Measurements from ENCODE around the gene SNRNP48. TPM values are rescaled to one million over a fixed set of nuclear protein-coding genes. Genes with fewer than 3 reads are reported as not detected.

Gene SNRNP48
- total RNA-seq, 1 experiment from 2014 or later, result 16.1 TPM

DNA sequence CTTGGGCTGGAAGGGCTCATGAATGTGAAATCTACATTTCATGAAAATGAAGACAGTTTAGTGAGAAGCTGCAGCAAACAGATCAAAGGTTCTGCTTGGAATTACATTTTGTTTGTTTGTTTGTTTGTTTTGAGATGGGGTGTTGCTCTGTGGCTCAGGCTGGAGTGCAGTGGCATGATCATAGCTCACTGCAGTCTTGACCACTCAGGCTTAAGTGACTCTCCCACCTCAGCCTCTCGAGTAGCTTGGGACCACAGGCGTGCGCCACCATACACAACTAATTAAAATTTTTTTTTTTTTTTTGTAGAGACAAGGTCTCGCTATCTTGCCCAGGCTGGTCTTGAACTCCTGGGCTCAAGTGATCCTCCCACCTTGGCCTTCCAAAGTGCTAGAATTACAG is 42.7 kb upstream of the SNRNP48 start:
- no peaks in the 10 kb centered on the region for H3K27me3 Mint-ChIP-seq (ENCODE audit: unreplicated experiment)
- intact Hi-C loops (cut with micrococcal nuclease; ENCODE audit: unreplicated experiment), result loop anchor here (5.0 kb wide), 1 partner anchor 45 kb away; the partner anchor contains the start of gene SNRNP48
- no peak for DNase-seq
- CTCF ChIA-PET, result no interaction called here
- peaks cover 22% of the 10 kb centered on the region for H3K36me3 Mint-ChIP-seq (ENCODE audit: insufficient read depth, unreplicated experiment)
- H3K27ac Mint-ChIP-seq (ENCODE audit: unreplicated experiment), result no peak overlapping the region
- TF ChIP-seq, protein P1, sequence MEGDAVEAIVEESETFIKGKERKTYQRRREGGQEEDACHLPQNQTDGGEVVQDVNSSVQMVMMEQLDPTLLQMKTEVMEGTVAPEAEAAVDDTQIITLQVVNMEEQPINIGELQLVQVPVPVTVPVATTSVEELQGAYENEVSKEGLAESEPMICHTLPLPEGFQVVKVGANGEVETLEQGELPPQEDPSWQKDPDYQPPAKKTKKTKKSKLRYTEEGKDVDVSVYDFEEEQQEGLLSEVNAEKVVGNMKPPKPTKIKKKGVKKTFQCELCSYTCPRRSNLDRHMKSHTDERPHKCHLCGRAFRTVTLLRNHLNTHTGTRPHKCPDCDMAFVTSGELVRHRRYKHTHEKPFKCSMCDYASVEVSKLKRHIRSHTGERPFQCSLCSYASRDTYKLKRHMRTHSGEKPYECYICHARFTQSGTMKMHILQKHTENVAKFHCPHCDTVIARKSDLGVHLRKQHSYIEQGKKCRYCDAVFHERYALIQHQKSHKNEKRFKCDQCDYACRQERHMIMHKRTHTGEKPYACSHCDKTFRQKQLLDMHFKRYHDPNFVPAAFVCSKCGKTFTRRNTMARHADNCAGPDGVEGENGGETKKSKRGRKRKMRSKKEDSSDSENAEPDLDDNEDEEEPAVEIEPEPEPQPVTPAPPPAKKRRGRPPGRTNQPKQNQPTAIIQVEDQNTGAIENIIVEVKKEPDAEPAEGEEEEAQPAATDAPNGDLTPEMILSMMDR (IDR thresholded peaks at IDR 0.05; ENCODE audit: unreplicated experiment), result no peak
- no peaks in the 10 kb centered on the region for H3K9me3 Mint-ChIP-seq (ENCODE audit: low read depth, unreplicated experiment)
- no peak overlapping the region for H3K4me3 Mint-ChIP-seq (ENCODE audit: low read depth, unreplicated experiment)
- BruUV-seq (replicated peaks), result no TSS peak
- H3K4me1 Mint-ChIP-seq (ENCODE audit: low read depth, unreplicated experiment), result peaks cover 36% of the 10 kb centered on the region

DNA sequence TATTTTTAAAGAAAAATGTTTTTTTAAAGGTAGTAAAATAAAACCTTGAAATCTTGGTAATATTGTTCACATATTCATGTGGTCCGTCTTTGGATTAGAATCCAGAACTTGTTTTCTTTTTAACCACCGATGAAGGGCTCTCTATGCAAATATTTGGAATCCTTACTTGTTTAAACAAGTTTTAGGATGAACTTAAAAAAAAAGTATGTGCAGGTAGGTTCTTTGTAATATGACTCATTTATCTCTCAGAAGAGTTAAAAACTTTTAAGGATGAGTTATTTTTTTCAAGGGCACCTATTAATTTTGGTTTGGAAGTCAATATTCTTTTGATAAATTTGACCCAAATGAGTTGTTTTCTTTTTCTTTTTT is 39.6 kb upstream of the SNRNP48 start:
- intact Hi-C loops (cut with micrococcal nuclease; ENCODE audit: unreplicated experiment), result no loop called here
- CTCF ChIA-PET, result no interaction called here
- Mint-ChIP-seq H3K4me3 (ENCODE audit: low read depth, unreplicated experiment) (no peak overlapping the region), H3K4me1 (ENCODE audit: low read depth, unreplicated experiment) (peaks cover 19% of the 10 kb centered on the region), H3K9me3 (ENCODE audit: low read depth, unreplicated experiment) (no peaks in the 10 kb centered on the region), H3K27ac (ENCODE audit: unreplicated experiment) (no peak overlapping the region), H3K36me3 (ENCODE audit: insufficient read depth, unreplicated experiment) (peaks cover 4% of the 10 kb centered on the region), H3K27me3 (ENCODE audit: unreplicated experiment) (no peaks in the 10 kb centered on the region)
- TF ChIP-seq, protein P1 (IDR thresholded peaks at IDR 0.05; ENCODE audit: unreplicated experiment), result no peak
- no TSS peak for BruUV-seq (replicated peaks)
- DNase-seq, result no peak

DNA sequence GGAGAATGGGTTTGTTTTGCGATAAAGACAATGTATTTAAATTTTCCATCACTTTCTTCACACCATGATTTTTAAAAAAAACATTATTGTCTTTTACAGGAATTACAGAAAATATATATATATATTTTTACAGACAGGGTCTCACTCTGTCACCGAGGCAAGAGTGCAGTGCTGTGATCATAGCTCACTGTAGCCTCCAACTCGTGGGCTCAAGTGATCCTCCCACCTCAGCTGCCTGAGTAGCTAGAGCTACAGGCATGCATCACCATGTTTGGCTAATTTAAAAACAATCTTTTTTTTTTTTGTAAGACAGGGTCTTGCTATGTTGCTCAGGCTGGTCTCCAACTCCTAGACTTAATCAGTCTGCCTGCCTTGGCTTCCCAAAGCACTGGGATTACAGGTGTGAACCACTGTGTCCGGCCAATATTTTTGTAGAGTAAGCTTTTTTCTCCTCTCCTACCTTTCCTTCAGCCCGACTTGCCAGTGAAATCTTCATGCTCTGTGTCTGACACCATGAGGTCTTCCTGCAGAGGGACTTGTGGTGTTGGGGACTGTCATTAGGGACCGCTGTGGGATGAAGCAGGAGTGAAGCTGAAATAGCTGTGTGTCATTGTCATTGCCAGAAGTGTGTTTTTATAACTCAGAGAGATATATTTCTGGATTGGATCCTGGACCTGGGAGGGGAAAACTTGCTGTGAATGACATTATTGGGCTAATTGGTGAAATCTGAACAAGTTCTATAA is 35.3 kb upstream of the SNRNP48 start:
- BruUV-seq (replicated peaks), result no TSS peak
- no peak overlapping the region for H3K27ac Mint-ChIP-seq (ENCODE audit: unreplicated experiment)
- H3K36me3 Mint-ChIP-seq (ENCODE audit: insufficient read depth, unreplicated experiment), result peaks cover 4% of the 10 kb centered on the region
- TF ChIP-seq, protein P1 (IDR thresholded peaks at IDR 0.05; ENCODE audit: unreplicated experiment), result no peak
- CTCF ChIA-PET, result no interaction called here
- H3K9me3 Mint-ChIP-seq (ENCODE audit: low read depth, unreplicated experiment), result no peaks in the 10 kb centered on the region
- no peaks in the 10 kb centered on the region for H3K27me3 Mint-ChIP-seq (ENCODE audit: unreplicated experiment)
- intact Hi-C loops (cut with micrococcal nuclease; ENCODE audit: unreplicated experiment), result no loop called here
- H3K4me3 Mint-ChIP-seq (ENCODE audit: low read depth, unreplicated experiment), result no peak overlapping the region
- no peaks in the 10 kb centered on the region for H3K4me1 Mint-ChIP-seq (ENCODE audit: low read depth, unreplicated experiment)
- no peak for DNase-seq

DNA sequence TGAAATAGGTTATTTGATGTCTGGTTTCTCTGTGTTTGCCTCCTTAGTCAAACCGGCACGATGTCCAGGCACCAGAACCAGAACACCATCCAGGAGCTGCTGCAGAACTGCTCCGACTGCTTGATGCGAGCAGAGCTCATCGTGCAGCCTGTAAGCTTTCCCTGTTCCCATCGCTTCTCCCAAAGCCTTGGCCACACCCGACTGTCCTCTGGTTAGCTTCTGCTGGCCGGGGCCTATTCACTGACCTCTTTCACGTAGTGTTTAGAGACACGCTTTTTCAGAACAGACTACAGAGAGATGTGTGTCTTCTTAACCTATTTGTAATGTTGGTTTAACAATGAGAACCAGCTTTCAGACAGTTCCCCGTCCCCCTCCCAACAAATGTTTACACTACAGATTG is 34.3 kb upstream of the SNRNP48 start:
- Mint-ChIP-seq H3K27ac (ENCODE audit: unreplicated experiment) (no peak overlapping the region), H3K4me3 (ENCODE audit: low read depth, unreplicated experiment) (no peak overlapping the region), H3K9me3 (ENCODE audit: low read depth, unreplicated experiment) (no peaks in the 10 kb centered on the region), H3K36me3 (ENCODE audit: insufficient read depth, unreplicated experiment) (peaks cover 7% of the 10 kb centered on the region), H3K4me1 (ENCODE audit: low read depth, unreplicated experiment) (no peaks in the 10 kb centered on the region), H3K27me3 (ENCODE audit: unreplicated experiment) (no peaks in the 10 kb centered on the region)
- CTCF ChIA-PET, result interaction anchor here (0.6 kb wide), 1 partner anchor 131 kb away, joined by 4 read pairs; no protein-coding TSS in a partner anchor
- intact Hi-C loops (cut with micrococcal nuclease; ENCODE audit: unreplicated experiment), result no loop called here
- no peak for DNase-seq
- BruUV-seq (replicated peaks), result no TSS peak
- TF ChIP-seq, protein P1 (IDR thresholded peaks at IDR 0.05; ENCODE audit: unreplicated experiment), result no peak

Measured in Calu3 (cell line).